NCI-H446 treated with DMSO at 0.1 percent for 48 hours (cell line): ENCODE data around the gene FAM120B.
"Not testable (repeated sequence)": the region's sequence is repeated elsewhere in the genome, so short reads cannot be mapped to it uniquely, and the experiment has no call there.

Source experiments
- DNase-seq: peaks from one replicate; lab custom pipeline; 2025; lab: John Stamatoyannopoulos, UW

FAM120B gene, protein sequence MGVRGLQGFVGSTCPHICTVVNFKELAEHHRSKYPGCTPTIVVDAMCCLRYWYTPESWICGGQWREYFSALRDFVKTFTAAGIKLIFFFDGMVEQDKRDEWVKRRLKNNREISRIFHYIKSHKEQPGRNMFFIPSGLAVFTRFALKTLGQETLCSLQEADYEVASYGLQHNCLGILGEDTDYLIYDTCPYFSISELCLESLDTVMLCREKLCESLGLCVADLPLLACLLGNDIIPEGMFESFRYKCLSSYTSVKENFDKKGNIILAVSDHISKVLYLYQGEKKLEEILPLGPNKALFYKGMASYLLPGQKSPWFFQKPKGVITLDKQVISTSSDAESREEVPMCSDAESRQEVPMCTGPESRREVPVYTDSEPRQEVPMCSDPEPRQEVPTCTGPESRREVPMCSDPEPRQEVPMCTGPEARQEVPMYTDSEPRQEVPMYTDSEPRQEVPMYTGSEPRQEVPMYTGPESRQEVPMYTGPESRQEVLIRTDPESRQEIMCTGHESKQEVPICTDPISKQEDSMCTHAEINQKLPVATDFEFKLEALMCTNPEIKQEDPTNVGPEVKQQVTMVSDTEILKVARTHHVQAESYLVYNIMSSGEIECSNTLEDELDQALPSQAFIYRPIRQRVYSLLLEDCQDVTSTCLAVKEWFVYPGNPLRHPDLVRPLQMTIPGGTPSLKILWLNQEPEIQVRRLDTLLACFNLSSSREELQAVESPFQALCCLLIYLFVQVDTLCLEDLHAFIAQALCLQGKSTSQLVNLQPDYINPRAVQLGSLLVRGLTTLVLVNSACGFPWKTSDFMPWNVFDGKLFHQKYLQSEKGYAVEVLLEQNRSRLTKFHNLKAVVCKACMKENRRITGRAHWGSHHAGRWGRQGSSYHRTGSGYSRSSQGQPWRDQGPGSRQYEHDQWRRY

DNA sequence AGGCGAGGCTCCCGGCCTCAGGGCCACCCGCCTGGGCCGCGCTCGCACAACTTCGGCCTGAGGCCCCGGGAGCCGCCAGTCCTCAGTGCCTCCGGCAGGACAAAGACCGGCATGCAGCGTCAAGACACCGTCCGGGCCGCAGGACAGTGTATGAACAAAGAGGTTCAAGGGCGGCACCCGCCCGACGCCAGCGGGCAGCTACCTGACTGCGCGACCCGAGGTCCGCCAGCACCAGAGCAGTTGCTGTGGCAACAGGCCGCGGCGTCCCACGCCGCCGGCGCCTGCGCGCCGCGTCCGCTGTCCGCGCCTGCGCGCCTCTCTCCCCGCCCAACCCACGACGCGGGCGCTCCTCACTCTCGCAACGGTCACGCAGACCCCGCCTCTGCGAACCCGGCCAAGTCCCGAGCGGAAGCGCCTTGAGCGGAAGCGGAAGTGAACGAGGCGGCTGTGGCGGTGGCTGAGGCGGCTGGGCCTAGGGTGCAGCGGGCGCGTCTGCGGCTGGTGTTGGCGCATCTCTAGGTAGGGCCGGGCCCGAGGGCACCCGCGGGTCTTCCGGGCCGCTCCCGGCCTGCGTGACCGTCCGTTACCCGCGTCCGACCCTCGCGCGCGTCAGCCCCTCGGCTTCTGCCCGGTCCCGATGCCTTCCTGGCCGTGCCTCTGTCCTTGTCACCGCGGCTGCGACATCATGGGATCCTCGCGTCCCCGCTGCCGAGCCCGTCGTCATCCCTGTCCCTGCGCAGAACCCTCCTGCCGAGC lies at the start of gene FAM120B:
Gene FAM120B (plus strand): TSS at position 435 of the 756 bp plus-strand sequence. CDS start 10,633 bp downstream, outside the sequence.
- peak; percentile 76 for DNase-seq

DNA sequence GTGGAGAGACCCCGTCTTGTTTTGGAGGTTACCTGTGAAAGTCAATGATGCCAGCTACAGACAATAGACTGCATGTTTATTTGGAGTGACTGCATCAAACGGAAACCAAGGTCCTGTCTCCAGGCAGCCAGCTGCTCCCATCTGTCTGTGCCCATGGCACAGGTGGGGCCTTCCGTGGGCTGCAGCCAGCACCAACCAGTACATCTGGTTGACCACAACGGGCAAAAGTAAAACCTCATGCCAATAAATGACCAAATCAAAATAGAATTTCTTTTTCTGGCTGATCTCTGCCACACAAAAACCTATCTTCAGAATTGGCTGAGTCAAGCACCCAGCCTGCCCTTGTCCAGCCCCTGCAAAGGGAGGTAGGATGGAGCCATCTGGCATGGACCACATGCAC lies 49.2 kb upstream of the FAM120B start:
- no peak for DNase-seq

DNA sequence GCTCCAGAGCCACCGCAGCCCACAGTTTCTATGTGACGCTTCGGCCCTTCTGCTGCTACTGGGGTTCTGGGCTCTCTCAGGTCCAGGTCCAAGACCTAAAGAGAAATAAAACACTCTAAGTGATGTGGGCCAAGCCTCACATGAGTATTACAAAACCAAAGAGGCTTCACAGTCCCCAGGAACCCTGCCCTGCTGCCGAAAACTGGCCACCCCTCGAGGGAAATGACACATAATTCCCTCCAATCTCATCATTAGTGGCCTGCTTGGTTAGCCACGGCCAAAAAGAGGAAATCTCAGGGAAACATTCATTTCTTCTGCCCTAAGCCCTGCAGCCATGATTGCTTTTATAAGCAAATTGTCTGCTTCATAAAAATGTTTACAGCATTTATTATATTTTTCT lies 48.2 kb upstream of the FAM120B start:
- DNase-seq = no peak

DNA sequence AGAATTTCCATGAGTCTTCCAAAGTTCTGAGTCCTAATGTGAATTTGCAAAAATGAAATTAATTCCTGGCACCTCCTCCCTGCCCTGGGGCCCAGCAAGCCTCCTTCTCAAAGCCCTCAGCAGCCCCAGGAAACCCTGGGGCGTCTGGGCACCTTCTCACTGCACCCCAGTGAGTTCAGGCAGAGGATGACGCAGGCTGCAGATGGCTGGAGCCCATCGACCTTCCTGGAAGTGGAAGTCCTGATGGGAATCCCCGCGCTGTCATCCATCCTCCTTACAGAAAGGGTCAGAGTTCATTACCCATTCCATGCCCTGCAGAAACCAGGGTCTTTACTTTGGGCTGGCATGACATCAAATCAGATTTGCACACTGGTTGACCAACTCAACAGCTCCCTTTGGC lies 47.3 kb upstream of the FAM120B start:
- no peak for DNase-seq

DNA sequence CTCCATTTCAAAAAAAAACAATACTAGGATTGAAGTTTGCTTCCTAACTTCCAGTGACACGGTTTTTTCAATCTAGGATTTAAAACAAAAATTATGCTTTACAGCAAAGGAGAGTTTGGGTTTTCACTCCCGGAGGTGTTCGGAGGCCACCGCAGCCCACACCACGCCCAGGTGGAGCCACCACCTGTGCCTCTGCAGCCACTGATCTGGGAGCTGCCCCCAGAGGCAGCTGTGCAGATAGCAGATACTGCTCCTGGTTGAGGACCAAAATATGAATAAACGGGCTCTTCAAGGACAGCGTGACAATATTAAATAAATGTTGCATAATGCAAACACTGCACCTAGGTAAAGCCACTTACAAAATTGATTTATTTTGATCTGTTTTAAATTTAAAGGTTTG lies 45.9 kb upstream of the FAM120B start:
- DNase-seq = no peak

DNA sequence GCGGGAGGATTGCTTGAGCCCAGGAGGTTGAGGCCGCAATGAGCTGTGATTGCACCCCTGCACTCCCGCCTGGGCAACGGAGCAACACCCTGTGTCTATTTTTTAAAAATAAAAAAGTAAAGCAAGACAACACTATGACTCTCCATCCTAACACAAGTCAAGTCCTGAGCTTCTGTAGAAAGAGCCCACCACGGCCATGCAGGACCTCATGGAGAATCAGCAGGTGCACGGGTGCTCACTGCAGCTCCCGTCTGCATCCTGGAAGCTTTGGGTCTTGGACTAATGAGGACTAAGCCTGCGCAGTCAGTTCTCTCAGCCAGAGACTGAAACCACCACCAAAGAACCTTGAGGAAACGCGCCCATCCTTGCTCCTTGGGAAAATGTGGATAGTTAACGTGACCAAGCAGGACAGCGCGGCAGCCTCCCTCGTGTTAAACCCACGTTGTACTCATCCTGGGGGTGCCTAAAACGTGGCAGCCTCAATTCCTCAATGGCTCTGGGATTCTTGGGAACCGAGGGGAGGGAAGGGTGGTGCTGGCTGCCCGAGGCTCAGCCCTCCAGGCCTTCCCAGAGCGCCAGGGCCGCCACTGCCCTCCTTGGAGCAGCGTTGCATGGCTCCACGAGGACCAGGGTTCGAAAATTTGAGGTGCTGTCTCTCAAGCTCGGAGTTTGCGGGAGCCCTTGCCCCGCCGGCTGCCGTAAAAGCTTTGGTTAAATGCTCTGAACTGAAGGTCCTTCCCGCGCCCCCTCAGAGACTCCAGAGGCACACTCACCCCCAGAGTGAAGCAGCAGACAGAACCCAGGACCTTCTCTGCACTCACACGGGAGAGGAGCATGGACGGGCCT lies 44.7 kb upstream of the FAM120B start:
- DNase-seq = no peak

DNA sequence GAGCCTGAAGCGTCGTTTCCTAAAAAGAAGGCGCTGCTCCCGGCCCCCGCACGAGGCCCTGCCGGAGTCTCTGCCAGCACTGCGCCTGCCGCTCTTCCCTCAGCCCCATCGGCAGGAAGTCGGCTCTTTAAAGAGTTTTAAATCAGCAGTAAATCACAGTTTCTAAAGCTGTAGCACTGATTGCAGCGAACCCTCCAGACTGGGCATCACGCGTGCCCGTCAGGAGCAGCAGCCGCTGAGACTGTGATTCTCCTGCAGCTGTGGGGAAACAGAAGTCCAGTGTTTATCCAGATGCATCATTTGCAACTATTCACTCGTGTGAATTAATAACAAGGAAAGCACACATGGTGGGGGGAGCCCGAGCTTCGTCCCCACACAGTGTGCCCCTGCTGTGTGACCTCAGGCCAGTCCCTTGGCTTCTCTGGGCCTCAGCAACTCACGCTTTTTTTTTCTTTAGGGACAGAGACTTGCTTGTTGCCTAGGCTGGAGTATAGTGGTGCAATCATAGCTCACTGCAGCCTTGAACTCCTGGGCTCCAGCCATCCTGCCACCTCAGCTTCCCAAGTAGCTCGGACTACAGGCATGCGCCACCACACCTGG lies 44.0 kb upstream of the FAM120B start:
- DNase-seq = no peak

DNA sequence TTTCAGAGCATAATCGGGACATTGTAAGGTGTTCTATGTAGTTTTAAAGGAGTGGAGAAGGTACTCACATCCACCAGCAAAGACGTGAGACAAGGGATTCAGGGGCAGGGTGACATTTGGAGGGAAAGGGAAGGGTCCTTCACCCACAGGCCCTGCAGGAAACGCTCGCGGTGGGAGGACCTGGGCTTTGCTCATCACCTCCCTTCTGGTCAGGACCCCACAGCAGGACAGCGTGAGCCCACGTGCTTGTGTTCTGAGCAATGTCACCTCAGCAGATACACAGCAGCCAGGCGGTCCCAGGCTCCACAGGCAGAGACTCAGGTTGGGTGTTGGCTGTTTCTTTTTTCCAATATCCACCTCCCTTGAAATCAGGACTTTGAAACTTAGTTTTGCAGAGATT lies 43.1 kb upstream of the FAM120B start:
- no peak for DNase-seq

DNA sequence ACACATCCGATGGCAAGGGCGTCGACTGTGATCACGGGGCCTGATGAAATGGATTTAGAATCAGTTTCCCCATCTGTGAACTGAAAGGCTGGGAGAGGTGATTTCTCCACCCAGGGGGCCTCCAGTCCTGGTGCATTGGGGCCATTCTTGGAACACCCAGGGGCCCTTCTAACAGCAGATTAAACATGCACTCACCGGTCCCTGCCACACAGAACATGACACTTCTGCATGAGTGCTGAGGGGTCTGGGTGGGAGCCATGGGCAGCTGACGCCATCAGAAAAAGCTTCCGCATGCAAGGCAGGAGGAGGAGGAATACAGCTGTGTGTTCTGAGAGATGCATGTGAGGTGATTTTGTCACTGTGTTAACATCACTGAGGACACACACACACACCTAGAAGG lies 42.5 kb upstream of the FAM120B start:
- DNase-seq = no peak

DNA sequence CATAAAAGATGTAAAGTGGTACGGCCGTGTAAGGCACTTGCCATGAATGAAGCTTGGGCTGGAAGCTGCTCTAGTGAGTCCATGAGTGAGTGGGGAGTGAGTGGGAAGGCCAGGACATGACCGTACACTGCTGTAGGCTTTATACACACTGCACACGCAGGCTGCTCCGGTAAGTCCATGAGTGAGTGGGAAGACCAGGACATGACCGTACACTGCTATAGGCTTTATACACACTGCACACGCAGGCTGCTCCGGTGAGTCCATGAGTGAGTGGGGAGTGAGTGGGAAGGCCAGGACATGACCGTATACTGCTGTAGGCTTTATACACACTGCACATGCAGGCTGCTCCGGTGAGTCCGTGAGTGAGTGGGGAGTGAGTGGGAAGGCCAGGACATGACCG lies 41.9 kb upstream of the FAM120B start:
- not testable (repeated sequence) for DNase-seq

DNA sequence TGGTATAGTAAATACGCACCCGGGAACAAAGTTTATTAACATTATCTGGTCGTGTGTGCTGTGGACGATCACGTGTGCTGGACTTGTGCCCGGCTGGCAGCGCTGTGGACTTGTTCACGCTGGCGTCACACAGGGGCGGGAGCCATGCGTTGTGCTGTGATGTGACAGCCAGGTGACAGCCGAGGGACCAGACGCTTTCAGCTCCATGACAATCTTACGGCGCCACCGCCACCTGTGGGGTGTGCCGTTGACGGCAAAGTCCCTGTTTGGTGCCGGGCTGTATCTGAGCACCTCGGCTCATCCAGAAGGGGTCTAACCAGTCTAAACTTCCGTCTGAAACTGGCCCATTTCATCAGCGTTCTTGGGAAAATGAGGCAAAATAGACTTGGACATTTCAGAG lies 40.9 kb upstream of the FAM120B start:
- no peak for DNase-seq

DNA sequence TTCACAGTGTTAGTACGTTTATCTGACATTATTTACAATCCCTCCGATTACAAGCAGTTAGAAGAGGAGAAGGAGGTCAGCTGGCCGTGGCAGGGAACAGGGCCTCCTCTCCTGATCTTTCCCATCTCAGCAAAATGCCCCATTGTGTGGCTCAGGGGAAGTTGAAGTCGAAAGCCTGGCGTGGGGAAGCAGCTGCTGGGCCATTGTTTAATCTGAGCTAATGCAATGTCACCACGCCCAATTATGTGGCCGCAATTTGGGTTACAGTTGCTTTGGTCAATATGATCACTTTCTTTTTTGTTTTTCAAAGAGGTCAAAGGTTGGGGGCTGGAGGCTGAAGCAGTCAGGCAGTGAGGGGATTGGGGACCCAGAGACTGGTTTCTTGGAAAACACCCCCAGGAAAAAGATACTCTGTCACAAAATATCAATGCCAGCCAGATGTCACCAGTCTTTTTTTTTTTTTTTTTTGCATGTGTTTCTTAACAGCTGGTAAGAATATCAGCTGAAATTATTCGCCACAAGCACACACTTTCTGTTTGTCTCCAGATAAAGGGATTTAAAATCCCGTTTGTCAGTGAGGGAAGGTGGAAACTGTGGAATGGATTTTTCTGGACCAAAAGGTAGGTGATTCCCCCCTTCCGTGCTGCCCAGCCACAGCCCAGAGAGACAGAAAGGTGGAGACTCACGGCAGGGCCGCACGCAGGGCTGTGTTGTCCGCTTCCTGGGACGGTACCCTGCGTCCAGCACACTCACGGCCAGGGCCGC lies 40.3 kb upstream of the FAM120B start:
- no peak for DNase-seq

DNA sequence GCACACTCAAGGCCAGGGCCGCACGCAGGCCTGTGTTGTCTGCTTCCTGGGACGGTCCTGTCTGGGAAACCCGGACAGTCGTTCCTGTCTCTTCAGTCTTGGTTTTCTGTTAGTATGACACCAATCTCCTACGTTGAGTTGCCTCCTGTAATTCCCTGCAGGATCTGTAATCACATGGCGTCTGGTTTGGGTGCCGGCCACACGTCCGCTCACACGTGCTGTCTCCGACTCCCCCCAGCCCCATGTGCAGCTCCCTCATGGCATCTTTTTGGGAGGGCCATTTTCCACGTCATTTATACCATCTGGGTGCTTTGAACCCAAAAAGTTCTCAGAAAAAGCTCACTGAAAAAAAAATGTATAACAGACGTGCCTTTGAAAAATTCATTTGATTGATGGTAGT lies 38.9 kb upstream of the FAM120B start:
- DNase-seq = no peak

DNA sequence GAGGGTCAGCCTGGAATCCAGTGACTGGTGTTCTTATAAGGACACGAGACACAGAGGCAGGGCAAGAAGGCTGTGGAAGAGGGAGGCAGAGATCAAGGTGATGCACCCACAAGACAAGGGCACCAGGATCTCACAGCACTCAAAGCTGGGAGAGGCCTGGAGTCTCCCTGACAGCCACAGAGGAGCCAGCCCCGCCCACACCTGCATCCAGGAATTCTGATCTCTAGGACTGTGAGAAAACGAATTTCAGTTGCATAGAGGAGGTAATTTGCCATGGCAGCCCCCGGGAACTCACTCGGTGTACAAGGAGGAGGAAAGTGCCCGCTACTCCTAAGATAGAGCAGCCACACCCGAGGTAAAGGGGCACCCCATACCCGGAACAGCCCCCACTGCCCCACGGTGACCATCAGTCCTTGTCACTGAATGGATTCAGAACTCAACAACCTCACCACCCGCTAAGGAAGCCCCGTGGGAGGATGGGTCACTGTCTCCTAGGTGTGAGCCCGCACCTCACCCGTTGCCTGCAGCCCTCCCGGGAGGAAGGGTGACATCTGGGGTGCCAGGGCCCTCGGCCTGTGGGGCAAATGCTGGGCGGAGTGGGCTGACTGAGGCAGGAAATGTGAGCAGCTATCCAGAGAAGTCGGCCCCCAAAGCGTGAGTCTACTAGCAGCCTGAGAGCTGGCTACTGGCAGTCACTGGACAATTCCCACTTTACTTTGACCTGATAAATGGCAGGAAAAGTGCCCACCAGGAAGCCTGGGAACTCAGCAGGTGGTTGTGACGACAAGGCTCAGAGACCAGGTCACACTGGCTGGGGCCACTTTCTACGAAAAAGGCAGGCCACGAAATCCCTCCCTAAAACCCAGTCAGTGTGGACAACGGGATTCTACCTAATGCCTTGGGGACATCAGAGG lies 38.1 kb upstream of the FAM120B start:
- no peak for DNase-seq

DNA sequence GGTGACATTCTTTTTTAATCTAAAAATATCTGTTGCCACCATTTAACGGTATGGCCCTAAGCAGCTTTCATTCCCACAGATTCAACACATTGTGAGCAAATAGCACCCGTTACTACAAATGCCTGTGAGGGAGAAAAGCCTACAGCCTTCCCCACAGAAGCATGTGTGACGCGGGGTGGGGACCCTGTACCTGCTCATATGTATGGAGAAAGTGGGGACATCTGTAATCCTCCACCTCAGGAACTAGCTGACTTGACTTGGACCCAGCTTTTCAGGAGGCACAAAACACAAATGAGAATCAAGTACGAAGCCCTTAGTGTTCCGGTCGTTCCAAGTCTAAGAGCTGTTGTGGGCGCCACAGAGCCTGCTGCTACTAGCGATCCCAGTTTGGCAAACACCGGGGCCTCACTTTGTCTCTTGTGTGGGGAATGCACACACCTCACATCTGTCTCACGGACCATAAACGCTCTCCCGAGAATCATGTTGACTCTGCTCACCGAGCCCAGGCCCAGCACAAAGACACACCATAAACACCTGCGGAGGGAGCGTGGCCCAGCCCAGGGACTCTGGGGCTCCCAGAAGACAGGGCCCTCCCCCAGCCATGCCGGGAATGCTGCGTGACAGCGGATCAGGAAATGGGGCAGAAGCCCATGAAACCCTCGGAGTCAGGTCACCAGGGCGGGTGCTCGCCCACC lies 37.3 kb upstream of the FAM120B start:
- no peak for DNase-seq

DNA sequence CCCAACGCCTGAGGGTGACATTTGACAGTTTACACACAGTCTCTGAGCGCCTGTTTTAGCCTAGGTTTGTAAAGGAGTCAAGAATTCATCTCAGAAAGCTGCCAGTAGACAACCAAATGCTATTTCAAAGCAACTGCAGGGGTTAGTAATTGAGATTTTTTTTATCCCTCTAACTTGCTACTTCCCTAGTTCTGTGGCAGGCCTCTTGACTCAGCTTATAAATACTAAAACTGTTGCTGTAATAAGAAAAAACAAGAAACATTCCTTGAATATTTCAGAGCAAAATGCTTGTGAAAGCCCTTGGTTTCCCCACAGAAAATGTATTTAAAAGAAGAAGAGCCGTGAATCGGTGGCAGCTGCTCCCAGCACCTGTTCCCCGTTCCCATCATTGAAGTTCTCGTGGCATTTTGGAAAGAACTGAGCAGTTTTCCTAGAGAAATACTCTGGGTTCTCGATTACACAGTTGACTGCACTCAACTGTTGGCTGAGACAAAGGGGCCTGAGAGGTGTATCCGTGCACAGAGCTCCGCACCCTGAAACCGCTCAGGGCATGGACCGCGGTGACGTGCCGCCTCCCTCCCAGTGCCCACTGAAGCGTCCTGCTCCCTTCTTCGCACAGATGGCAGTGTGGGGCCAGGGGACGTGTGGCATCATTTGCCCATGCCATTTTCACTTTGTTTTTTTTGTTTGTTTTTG lies 36.6 kb upstream of the FAM120B start:
- DNase-seq = no peak

DNA sequence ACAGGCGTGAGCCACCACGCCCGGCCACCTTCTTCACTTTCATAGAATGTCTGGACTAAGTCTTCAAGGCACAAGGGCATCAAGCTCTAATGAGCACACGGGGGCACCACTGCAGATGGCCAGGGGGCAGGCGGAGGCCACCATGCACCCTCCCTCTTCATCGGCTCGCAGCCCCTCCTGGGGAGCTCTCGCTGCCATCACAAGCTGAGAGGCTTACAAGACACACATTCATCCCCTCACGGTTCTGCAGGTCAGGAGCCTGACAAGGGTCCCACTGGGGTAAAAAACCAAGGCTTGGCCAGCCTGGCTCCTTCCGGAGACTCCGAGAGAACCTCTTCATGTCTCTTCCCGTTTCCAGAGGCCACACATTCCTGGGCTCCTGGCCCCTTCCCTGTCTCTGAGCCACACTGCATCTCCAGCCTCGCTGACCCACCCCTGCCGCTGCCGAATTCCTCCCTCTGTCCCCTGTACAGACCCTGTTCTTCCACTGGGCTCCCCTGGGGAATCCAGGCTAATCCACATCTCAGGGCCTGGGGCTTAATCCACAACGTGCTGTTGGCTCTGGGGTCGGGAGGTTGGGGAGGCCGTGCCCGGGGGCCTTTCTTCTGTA lies 35.5 kb upstream of the FAM120B start:
- no peak for DNase-seq
